IPS-15b (cell line): ENCODE data around the gene THADA.

Experiments used
- H3K27me3 ChIP-seq: one replicate; pipeline ENCODE4 v1.6.1; 2013; ENCODE audit warnings: low read length; ENCODE audit not compliant: control insufficient read depth, insufficient read depth
- H3K36me3 ChIP-seq: one replicate; pipeline ENCODE4 v1.6.1; 2013; ENCODE audit warnings: low read length; ENCODE audit not compliant: control insufficient read depth, insufficient read depth
- H3K4me1 ChIP-seq: one replicate; pipeline ENCODE4 v1.6.1; 2013; ENCODE audit warnings: mild to moderate bottlenecking, low read length; ENCODE audit not compliant: control insufficient read depth, insufficient read depth
- H3K4me3 ChIP-seq: one replicate; pipeline ENCODE4 v1.5.1; 2013; ENCODE audit warnings: low read depth, low read length
- H3K9ac ChIP-seq: one replicate; pipeline ENCODE4 v1.6.1; 2013; ENCODE audit warnings: low read depth, mild to moderate bottlenecking, low read length
- H3K9me3 ChIP-seq: one replicate; pipeline ENCODE4 v1.6.1; 2013; ENCODE audit warnings: mild to moderate bottlenecking, low read length; ENCODE audit not compliant: control insufficient read depth, insufficient read depth

Gene THADA

GRCh38 chr2:43185146-43185545 lies 410.7 kb downstream of the THADA start:
- no peaks in the 10 kb centered on the region for H3K9me3 ChIP-seq
- H3K4me3 ChIP-seq = no peak overlapping the region
- no peaks in the 10 kb centered on the region for H3K27me3 ChIP-seq
- H3K9ac ChIP-seq = no peak overlapping the region
- H3K4me1 ChIP-seq = peaks cover 23% of the 10 kb centered on the region
- H3K36me3 ChIP-seq = peaks cover 3% of the 10 kb centered on the region

GRCh38 chr2:43184339-43184895 lies 411.4 kb downstream of the THADA start:
- H3K9ac ChIP-seq = no peak overlapping the region

GRCh38 chr2:43183743-43184142 lies 412.1 kb downstream of the THADA start:
- Histone ChIP-seq H3K4me1 (peaks cover 31% of the 10 kb centered on the region), H3K9me3 (no peaks in the 10 kb centered on the region), H3K27me3 (no peaks in the 10 kb centered on the region), H3K4me3 (no peak overlapping the region), H3K36me3 (peaks cover 3% of the 10 kb centered on the region), H3K9ac (no peak overlapping the region)

More at GRCh38 chr2:43184339-43184895, 411.4 kb downstream of the THADA start:
- Histone ChIP-seq H3K9me3 (no peaks in the 10 kb centered on the region), H3K4me3 (no peak overlapping the region), H3K27me3 (no peaks in the 10 kb centered on the region), H3K36me3 (peaks cover 3% of the 10 kb centered on the region), H3K4me1 (peaks cover 27% of the 10 kb centered on the region)

DNA sequence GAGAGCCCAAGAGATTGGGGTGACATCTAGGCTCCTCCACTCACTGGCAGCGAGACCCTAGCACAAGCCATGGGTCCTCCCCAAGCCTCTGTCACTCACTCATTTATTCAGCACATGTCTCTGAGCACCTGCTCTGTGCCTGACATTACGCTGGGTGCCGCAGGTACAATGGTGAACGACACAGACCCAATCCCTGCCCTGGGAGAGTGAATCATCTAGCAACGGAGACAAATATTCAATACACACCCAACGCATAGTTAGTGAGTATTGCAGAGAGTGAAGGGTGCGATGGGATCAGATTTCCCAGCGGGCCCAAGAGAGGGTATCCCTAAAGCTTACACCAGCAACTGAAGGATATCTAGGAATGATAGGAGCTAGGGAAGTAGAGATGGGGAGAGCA lies 414.9 kb downstream of the THADA start:
- Histone ChIP-seq H3K4me3 (no peak overlapping the region), H3K9ac (no peak overlapping the region), H3K36me3 (no peaks in the 10 kb centered on the region)

More for the DNA sequence above, 414.9 kb downstream of the THADA start:
- Histone ChIP-seq H3K9me3 (no peaks in the 10 kb centered on the region), H3K4me1 (peaks cover 31% of the 10 kb centered on the region), H3K27me3 (no peaks in the 10 kb centered on the region)
